HG03060 (cell line): ENCODE results near the gene OPCML.

Experiments used
- ATAC-seq: cut with Tn5 transposase; IDR thresholded peaks from one replicate; pipeline ENCODE4 v1.9.1; 2021; ENCODE audit warnings: low read depth, moderate number of reproducible peaks; ENCODE audit not compliant: unreplicated experiment

The OPCML gene

DNA sequence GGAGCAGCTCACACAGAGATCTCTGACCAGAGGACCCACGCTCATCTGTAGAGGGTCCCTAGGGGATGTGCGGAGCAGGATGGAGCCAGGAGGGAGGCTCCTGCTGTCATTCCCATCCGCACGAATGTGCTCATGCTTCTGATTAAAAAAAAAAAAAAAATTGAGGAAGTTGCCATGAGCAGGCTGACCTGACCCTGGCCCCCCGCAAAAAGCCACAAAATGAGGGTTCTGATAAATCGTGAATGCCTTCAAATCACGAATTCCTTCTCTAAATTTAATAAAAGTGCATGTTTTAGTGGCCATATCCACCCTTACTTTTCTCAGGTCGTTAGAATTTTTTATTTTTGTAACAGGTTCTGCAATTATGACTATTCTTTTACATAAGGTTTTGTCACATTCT lies 378.2 kb downstream of the OPCML start:
- ATAC-seq = no peak

GRCh38 chr11:133153031-133153430 lies 379.3 kb downstream of the OPCML start:
- no peak for ATAC-seq

DNA sequence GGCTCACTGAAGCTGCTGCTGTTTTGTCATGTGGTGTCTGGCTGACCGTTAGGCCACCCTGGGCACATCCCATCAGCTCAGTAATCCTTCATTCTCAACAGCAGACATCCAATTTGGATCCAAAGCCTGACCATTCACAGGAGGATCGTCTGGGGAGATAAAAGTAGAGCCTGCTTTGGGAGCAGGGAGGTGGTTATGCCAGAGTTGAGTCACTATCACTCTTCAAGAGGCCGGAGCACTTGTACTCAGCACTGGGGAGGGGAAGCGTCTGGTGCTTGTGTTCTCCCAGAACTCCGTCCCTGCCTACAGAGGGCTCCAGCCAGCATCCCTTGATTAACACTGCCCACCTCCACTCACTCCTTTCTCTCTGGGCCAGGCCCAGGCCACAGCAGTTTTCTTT lies 382.6 kb downstream of the OPCML start:
- ATAC-seq = no peak

GRCh38 chr11:133147625-133148024 lies 384.7 kb downstream of the OPCML start:
- ATAC-seq = no peak

GRCh38 chr11:133146697-133147306 lies 385.5 kb downstream of the OPCML start:
- ATAC-seq = no peak

DNA sequence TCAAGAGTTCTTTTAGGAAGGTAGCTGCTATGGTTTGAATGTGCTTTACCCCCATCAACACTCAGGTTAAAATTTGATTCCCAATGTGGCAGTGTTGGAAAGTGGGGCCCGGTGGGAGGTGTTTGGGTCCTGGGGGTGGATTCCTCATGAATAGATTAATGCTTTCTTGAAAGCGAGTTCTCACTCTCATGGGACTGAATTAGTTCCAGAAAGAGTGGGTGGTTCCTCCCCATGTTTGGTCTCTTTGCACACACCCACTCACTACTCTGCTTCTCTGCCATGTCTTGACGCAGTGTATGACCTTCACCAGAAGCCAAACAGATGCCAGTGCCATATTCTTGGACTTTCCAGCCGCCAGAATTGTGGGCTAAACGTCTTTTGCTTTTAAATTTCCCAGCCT lies 394.4 kb downstream of the OPCML start:
- ATAC-seq = no peak

- ATAC-seq = no peak
Measured at GRCh38 chr11:133137270-133137669, 395.0 kb downstream of the OPCML start.

DNA sequence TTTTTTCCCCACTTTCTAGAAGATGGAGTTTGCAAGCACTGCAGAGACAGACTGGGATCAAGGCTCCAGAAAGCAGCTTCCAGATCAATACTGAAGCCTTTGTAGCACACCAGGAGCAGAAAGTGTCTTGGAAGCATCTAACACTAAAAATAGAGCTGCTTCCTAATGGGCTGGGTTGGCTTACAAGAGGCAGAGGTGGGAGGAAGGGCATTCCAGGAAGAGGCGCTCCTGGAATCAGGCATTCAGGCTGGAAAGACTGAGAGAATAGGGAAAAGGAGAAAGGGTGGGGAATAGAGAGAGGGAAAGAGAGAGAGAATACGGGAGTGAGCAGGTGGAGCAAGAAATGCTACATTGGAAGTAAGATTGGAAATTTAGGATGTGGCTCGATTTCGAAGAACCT lies 395.9 kb downstream of the OPCML start:
- no peak for ATAC-seq

- no peak for ATAC-seq
Measured at GRCh38 chr11:133134314-133135173, 397.8 kb downstream of the OPCML start.

- no peak for ATAC-seq
Measured at GRCh38 chr11:133133606-133134005, 398.7 kb downstream of the OPCML start.

GRCh38 chr11:133133050-133133449 lies 399.3 kb downstream of the OPCML start:
- ATAC-seq = no peak

DNA sequence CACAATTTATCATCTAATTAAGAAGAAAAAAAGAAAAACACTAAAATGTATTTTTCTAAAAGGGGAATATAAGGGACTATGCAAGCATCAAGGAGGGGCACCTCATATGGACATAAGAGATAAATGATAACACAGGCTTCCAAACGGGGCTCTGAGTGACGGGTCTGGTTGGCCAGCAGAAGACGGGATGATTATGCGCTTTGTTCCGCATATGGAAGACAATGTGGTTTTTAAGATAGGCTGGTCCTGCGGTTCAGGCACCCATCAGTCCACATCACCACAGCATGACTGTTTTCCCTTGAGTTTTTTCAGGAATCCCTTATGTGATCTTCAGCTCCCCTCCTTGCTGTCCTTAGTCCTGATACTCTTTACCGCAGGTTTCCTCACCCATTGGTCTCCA lies 404.6 kb downstream of the OPCML start:
- ATAC-seq = no peak

DNA sequence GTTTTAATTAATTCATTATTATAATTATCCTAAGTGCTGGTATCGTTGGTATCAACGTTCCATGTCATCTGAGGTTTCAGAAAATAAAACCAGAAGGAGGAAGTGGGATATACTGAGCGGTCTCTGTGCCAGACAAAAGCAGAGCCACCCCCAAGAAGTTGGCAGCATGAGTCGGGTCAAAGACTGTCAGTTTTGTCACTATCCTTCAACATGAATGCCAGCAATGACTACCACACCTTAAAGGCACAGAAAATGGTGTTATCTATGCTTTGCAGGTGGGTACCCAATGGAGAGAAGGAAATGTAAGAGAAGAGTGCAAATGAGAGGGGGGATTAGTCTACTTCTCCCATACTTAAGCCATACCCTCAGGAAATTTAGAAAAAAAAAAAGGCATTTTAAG lies 408.5 kb downstream of the OPCML start:
- ATAC-seq = no peak

DNA sequence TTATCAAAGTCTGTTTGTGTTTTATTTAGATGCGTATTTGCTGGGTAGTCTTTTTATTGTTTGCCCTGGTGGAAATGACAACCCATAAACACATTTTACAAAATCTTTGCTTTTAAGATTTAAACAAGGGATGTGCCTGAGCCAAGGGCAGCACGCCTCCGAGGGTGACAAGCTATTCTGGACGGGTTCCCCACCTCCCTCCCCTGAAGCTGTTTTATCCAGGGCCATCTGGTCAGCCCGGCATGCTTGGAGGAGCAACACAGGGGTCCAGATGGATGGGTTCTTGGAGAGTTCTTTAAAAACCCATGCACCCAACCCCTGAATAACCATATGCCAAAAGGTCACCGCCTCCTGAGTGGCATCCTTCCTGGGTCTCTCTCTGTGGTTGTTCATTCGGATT lies 408.9 kb downstream of the OPCML start:
- ATAC-seq = no peak

DNA sequence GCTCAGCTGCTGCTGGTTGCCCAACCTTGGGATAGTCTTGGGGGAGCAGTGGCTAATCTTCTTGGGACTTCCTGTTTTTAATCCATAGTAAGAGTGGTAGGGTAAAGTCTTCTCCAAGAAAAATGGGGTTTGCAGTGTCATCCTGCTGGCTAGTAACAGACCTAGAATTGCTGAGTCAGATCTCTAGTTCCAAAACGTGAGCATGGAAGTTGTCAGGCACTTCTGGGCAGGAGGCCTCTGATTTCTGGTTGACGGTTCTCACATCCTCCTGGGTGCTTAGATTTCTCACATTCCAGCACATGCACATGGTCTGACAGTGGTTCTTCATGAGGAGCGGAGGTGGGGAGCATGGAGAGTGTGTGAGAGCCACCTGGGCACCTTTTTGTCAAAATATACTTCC lies 410.0 kb downstream of the OPCML start:
- no peak for ATAC-seq

DNA sequence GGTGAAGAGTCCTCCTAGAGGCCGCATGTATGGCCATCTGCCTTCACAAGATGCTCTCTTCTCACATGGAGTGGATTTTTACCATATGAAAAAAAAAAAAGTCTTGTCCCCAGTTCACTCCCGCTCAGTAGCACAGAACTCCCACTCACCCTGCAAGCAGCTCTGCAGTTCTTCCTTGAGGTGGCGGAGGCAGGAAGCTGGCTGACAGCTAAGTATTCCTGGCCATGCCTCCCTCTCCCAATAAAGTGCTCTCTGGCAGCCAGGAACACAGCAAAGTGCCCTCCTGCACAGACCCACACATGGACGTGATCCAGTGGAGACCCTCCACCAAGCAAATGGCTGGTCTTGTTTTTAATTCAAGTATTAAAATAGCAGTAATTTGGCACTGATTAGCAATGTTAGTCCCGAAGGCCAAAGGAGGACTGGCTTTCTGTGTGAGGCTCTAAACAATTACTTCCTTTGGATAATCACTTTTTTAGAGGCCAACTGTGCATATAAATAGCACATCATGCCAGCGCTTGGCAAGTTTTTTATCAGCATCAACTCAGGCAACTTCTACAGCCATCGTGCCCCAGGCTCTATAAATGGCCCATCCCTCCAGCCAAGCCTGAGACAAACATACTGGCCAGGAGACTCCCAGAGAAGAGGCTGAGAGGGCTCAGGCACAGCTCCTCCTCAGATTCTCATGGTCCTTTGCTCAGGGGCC lies 413.6 kb downstream of the OPCML start:
- ATAC-seq = no peak

DNA sequence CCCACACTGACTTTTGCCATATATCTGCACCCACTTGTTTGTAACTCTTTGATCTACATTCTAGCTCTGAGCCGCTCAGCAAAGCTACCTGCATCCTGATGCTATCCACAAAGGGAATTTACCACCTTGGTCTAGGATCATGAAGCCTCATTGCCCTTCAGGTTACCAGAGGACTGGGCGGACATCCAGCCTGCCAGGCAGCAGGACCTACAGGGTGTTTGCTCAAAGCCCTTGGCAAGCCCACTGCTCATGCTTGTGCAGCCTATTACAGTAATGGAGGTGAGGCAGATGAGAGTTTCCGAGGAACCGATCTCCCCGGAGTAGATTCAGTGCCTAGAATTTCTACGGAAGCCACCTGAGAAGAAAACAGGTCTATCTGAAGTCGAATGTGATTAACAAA lies 417.2 kb downstream of the OPCML start:
- no peak for ATAC-seq

- no peak for ATAC-seq
Measured at GRCh38 chr11:133107763-133108162, 424.5 kb downstream of the OPCML start.

DNA sequence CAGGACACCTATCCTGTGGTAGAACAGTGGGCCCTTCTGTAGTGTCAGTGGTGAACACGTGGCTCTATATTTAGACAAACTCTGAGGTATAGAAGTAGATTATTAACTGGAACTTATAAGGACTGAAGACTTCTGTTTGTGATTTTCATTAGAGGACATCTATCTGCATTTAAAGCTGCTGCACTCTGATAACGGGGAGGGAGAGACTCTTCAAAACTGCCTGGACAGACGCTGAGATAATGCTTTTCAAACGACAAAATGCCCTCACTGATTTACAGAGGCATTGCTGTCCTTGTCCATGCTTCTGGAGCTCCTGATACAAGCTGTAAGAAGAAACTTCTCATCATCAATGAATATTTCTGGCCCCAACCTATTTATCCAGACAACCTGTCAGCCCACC lies 425.2 kb downstream of the OPCML start:
- no peak for ATAC-seq

- no peak for ATAC-seq
Measured at GRCh38 chr11:133106417-133106816, 425.9 kb downstream of the OPCML start.

GRCh38 chr11:133104009-133104744 lies 428.1 kb downstream of the OPCML start:
- no peak for ATAC-seq
